ENCODE results near the gene RILPL1. TPM values are rescaled to one million over a fixed set of nuclear protein-coding genes. Genes with fewer than 3 reads are reported as not detected.

The RILPL1 gene
- total RNA-seq, 4 donors from 2014 or later: 7.3 to 24.7 (median 12.0) TPM

GRCh38 chr12:123532019-123532418 lies 1.5 kb downstream of the RILPL1 start:
- no peak for TF ChIP-seq CTCF (IDR thresholded peaks at IDR 0.05; ENCODE audit: low read depth)

GRCh38 chr12:123531091-123531490 lies 2.4 kb downstream of the RILPL1 start:
- no peak for TF ChIP-seq CTCF (IDR thresholded peaks at IDR 0.05; ENCODE audit: low read depth)

- TF ChIP-seq CTCF (IDR thresholded peaks at IDR 0.05; ENCODE audit: low read depth): no peak
Measured at GRCh38 chr12:123530668-123531067, 2.9 kb downstream of the RILPL1 start.

GRCh38 chr12:123529686-123530085 lies 3.8 kb downstream of the RILPL1 start:
- TF ChIP-seq CTCF (IDR thresholded peaks at IDR 0.05; ENCODE audit: low read depth): no peak

- TF ChIP-seq CTCF (IDR thresholded peaks at IDR 0.05; ENCODE audit: low read depth): no peak
Measured at GRCh38 chr12:123528858-123529257, 4.7 kb downstream of the RILPL1 start.

GRCh38 chr12:123526542-123527080 lies 6.9 kb downstream of the RILPL1 start:
- no peak for TF ChIP-seq CTCF (IDR thresholded peaks at IDR 0.05; ENCODE audit: low read depth)

GRCh38 chr12:123524378-123524777 lies 9.1 kb downstream of the RILPL1 start:
- no peak for TF ChIP-seq CTCF (IDR thresholded peaks at IDR 0.05; ENCODE audit: low read depth)

Data from subcutaneous adipose tissue (tissue), 4 donors.